NCI-H1105 (cell line): ENCODE data around the gene SLC35B2.
A peak's percentile ranks its signal among the peaks of the same experiment; 100 is the strongest.

Source experiments
- DNase-seq: peaks from one replicate; lab custom pipeline; 2025; lab: John Stamatoyannopoulos, UW

Gene SLC35B2, protein sequence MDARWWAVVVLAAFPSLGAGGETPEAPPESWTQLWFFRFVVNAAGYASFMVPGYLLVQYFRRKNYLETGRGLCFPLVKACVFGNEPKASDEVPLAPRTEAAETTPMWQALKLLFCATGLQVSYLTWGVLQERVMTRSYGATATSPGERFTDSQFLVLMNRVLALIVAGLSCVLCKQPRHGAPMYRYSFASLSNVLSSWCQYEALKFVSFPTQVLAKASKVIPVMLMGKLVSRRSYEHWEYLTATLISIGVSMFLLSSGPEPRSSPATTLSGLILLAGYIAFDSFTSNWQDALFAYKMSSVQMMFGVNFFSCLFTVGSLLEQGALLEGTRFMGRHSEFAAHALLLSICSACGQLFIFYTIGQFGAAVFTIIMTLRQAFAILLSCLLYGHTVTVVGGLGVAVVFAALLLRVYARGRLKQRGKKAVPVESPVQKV

DNA sequence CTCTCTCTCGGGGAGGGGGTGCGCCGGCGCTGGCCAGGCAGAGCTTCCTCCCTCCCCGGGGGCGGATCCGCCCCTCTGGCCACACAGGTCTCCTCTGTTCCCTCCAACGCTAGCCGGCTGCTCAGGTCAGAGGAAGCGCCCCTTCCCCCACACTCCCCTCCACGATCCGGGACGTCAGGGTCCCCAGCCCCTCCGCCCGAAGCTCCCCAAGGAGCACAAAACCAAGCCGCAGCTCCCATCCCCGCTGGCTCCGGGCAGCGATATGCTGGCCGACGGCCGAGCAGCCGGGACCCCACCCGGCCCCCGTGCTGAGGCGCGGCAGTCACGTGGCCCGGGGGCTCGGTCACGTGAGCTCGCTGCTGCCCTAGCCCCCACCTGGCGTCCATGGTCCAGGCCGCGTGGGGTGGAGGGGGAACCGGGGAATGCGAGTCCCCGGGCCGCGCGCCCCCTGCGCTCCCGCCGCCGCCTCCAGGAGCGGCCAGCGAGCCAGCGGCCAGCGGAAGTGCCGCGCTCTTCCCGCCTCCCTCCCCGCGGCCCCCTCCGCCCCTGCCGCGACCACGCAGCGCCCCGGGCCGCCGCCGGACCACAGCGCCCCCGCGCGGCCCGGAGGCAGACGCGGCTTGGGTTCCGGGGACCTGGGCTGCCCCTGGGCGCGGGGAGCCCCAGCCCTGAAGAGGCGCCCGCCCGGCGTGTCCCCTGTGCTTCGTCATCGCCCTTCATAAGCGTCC lies at the start of gene SLC35B2:
SLC35B2 (minus strand) TSS at position 504 of the 728 bp plus-strand sequence; CDS start at position 386, 118 bp downstream.
- DNase-seq = peak; percentile 73

DNA sequence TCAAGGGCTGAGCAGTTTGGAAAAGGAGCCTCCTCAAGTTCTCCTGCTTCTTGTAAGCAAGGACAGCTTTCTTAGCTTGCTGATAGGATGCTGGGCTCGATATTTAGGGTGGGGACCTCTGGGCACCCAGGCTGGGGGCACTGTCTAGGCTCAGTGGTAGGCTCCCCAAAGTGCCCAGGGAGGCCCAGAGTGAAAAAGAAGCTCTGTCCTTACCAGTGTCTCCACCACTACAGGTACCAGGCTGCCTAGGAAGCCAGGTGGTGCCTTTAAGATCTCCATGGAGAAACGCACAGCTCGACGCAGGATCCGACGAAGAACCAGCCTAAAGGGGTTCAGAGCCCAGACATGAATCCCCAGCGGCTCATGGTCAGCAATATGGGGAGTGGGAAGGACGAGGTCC lies 49.4 kb upstream of the SLC35B2 start:
- no peak for DNase-seq

DNA sequence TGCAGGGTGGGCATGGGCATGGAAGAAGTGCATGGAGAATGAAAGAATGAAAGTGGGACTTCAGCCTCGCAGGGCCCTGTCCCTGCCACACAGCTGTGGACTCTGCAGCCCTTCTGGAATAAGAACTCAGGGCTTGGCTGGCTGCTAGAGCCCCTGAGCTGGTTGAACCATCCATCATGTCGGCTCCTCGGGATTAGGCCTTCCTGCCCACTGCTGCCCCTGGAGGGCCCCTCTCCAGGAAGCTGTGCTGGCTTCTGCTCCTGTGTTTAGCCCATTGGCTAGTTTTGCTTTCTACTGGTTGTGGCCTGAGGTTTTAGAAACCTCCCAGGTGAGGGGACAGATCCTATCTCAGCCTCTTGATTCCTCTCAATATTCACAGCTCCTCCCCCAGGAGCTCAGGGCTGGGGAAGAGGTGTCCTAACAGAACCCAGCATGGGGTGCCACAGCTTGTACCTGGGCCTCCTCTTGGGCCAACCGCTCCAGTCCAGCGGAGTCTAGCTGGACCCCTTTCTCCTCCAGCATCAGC lies 47.9 kb upstream of the SLC35B2 start:
- no peak for DNase-seq

- peak; percentile 19 for DNase-seq
Observed at GRCh38 chr6:44304282-44305199, 47.2 kb upstream of the SLC35B2 start.

DNA sequence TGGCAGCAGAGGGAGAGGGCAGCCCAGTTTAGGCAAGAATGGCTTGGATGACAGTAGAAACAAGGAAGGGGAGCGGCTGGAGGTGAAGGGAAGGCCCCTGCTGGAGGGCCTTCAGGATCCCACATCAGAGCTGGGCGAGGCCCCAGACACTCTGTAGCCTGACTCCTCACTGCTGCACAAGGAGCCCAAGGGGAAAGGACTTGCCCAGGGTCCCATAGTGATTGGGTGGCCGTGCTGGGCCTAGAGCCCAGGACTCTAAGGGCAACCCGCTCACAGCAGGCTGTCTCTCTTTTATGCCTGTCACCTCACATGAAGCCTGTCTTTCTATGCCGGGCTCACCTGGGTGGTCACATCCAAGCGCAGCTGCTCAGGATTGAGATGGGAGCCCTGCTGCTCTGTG lies 46.5 kb upstream of the SLC35B2 start:
- no peak for DNase-seq

DNA sequence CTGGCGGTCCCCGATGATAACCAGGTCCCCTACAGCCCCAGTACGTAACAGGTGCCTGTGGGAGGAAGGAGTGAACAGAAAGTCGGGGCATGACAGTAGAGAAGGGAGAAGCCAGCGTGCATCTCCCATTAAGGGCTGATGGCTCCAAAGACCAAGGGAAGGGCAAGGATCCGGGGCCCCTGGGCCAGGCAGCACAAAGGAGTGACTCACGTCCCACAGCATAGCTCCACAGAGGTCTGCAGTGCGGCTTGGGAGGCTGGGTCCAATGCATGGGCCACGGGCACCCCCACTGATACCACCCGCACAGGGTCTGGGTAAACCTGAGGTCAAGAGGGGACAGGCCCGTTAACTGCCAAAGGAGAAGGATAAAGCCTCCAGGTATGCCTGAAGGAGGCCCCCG lies 45.5 kb upstream of the SLC35B2 start:
- no peak for DNase-seq

- no peak for DNase-seq
Observed at GRCh38 chr6:44301782-44302564, 44.6 kb upstream of the SLC35B2 start.

GRCh38 chr6:44301106-44301505 lies 43.8 kb upstream of the SLC35B2 start:
- no peak for DNase-seq

- DNase-seq = no peak
Observed at GRCh38 chr6:44300292-44300823, 43.0 kb upstream of the SLC35B2 start.

GRCh38 chr6:44298864-44299263 lies 41.5 kb upstream of the SLC35B2 start:
- DNase-seq = no peak

DNA sequence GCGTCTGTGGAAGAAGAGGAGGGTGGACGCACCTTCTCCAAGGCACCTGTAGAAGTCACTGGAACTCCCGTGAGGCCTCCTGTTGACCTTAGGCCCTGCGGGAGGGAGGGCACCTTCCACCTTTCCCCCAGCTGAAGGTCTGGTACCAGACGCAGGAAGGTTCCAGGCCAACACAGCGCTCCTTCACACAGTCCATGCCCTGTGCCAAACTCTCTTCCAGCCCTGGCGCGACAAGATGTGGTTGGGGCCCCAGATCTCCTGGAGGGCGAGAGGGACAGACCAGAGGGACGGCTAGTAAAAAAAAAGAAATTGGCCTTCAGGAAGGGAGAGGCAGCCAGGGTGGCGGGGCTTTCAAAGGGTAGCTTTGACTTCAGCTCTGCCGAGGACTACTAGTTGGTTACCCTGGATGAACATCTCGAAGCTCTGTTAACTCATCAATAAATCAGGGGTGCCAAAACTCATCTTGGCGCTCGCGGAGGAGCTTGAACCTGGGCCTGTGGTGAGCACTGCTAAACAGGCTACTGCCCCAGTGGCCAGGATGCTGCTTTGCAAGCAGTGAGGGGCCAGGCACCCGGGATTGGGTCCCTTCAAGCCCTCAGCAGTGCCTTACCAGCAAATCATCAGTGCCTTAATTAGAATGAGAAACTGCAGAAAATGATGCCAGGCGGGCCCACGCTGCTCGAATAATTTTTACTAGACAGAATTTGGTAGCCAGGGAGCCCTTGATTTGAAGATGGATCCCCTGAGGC lies 40.9 kb upstream of the SLC35B2 start:
- DNase-seq = no peak

DNA sequence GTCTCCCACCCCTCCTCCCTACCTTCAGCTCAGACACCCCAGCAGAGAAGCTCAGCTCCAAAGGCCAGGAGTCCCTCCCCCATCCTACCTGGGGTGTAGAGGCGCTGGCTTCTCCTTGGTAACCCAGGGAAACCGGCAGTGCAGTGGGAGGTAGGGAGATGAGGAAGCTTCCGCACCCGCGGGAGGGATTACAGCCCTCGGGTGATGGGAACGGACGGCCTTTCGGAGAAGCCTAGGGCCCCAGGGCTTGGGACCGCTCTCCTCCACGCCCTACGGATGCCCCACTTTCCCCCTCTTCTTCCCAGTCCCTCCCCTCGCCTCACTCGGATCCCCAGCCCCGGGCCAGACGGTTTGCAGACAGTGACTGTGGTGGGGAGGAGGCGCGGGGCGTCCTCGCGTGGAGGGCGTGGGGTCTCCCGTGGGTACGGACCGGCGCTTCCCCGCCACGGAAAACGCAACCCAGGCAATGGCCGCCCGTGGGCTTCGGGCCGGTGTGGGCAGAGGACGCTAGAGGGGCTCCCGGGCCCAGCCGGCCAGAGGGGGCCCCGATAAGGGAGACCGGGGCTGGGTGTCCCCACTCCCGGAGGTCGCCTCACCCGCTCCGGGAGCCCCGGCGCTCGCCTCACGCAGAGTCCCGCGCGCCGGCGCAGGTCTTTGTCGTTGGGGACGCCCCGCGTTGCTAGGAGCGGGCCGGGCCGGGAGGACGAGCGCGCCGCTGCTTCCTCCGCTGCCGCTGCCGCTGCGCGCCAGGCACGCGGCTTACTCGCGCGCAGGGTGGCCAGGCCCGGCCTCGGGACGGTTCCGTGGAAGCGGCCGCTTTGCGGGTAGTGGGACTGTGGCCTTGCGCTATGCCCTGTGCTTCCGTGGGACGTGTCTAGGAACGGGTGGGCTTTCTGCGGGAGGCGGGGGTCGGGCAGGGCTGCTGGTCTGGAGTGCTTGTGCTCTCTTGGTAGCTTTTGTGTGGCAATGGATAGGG lies 40.0 kb upstream of the SLC35B2 start:
- peak; percentile 58 for DNase-seq

DNA sequence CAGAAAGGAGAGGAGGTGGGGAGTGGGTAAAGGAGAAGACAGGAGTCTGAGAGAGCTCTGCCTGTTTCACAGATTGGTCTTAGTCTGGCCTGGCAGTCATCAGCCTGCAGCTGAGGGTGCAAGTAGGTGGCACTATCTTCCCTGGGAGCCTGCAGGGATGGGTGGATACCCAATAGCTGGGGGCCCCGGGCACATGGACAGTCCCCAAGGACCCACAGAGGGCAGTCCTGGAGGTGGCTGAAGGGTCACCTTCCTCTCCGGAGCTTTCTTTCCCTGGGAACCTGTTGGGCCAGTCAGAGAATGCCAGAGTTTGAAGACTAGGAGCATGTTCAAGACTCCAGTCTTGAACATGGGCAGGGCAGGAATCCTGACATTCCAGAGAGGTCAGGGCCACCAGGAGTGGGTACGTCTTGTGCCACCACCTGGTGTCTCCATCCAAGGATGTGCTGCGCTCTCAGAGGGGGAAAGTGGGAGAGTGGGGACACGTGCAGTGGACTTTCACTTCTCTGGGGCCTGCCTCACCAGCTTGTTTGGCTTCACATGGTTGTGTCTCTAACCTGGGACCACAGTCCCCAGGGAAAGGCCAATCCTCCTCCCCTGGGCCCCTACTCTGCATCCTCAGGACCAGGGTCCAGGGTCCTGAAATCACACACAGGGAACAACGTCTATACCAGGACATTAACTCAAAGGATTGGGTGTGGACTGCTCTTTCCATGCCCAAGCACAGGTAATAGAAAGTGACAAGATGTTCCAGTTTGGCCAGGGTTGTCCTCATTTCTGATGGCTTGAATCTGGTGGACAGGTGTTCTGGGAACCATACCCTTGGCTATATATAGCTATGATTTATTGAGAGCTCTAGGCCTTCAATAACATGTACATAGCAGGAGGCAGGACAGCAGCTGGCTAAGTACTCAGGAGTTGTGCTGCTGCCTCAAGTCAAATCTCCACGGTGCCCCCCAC lies 37.8 kb upstream of the SLC35B2 start:
- DNase-seq = no peak

GRCh38 chr6:44292661-44293365 lies 35.5 kb upstream of the SLC35B2 start:
- DNase-seq = no peak

GRCh38 chr6:44291841-44292240 lies 34.5 kb upstream of the SLC35B2 start:
- no peak for DNase-seq

- no peak for DNase-seq
Observed at GRCh38 chr6:44289726-44290260, 32.5 kb upstream of the SLC35B2 start.

GRCh38 chr6:44286747-44287146 lies 29.4 kb upstream of the SLC35B2 start:
- DNase-seq = no peak
